ENCODE measurements around the gene PITPNC1.
"Not testable (repeated sequence)": the region's sequence is repeated elsewhere in the genome, so short reads cannot be mapped to it uniquely, and the experiment has no call there.

GRCh38 chr17:67516571-67516970 is 139.5 kb downstream of the PITPNC1 start:
- TF ChIP-seq POLR2A, CTCF (IDR thresholded peaks at IDR 0.05): not testable (repeated sequence)

Measured in esophagus squamous epithelium (tissue), 4 donors.